Ishikawa (cell line): ENCODE measurements around the gene WSCD2.

Experiments used
- CEBPB ChIP-seq: IDR thresholded peaks from 2 replicates; pipeline ENCODE4 v1.6.1; 2012
- EGR1 ChIP-seq: IDR thresholded peaks from 2 replicates; pipeline ENCODE4 v1.6.1; 2012
- EP300 ChIP-seq: IDR thresholded peaks from 2 replicates; pipeline ENCODE4 v1.6.1; 2012; ENCODE audit warnings: borderline replicate concordance
- MAX ChIP-seq: IDR thresholded peaks from 2 replicates; pipeline ENCODE4 v1.6.1; 2012
- NFIC ChIP-seq: IDR thresholded peaks from 2 replicates; pipeline ENCODE4 v1.6.1; 2012
- RAD21 ChIP-seq: IDR thresholded peaks from 2 replicates; pipeline ENCODE4 v1.6.1; 2012; ENCODE audit warnings: low read depth
- TAF1 ChIP-seq: IDR thresholded peaks from 2 replicates; pipeline ENCODE4 v1.6.1; 2012; ENCODE audit warnings: low read depth, mild to moderate bottlenecking
- TCF12 ChIP-seq: IDR thresholded peaks from 2 replicates; pipeline ENCODE4 v1.6.1; 2012; ENCODE audit warnings: low read depth
- TEAD4 ChIP-seq: IDR thresholded peaks from 2 replicates; pipeline ENCODE4 v1.6.1; 2012
- TF ChIP-seq, protein P1 (sequence below): IDR thresholded peaks from 2 replicates; pipeline ENCODE4 v1.6.1; 2012; ENCODE audit warnings: low read depth, mild to moderate bottlenecking

- TF ChIP-seq MAX (no peak), NFIC (no peak), TEAD4 (no peak), RAD21 (no peak), TCF12 (no peak), EP300 (no peak), EGR1 (no peak), TAF1 (no peak), CEBPB (no peak)
- TF ChIP-seq, protein P1, sequence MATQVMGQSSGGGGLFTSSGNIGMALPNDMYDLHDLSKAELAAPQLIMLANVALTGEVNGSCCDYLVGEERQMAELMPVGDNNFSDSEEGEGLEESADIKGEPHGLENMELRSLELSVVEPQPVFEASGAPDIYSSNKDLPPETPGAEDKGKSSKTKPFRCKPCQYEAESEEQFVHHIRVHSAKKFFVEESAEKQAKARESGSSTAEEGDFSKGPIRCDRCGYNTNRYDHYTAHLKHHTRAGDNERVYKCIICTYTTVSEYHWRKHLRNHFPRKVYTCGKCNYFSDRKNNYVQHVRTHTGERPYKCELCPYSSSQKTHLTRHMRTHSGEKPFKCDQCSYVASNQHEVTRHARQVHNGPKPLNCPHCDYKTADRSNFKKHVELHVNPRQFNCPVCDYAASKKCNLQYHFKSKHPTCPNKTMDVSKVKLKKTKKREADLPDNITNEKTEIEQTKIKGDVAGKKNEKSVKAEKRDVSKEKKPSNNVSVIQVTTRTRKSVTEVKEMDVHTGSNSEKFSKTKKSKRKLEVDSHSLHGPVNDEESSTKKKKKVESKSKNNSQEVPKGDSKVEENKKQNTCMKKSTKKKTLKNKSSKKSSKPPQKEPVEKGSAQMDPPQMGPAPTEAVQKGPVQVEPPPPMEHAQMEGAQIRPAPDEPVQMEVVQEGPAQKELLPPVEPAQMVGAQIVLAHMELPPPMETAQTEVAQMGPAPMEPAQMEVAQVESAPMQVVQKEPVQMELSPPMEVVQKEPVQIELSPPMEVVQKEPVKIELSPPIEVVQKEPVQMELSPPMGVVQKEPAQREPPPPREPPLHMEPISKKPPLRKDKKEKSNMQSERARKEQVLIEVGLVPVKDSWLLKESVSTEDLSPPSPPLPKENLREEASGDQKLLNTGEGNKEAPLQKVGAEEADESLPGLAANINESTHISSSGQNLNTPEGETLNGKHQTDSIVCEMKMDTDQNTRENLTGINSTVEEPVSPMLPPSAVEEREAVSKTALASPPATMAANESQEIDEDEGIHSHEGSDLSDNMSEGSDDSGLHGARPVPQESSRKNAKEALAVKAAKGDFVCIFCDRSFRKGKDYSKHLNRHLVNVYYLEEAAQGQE, result no peak
Observed at GRCh38 chr12:108166505-108166904, 37.4 kb downstream of the WSCD2 start.
